Gastrocnemius medialis (tissue), 4 donors: ENCODE data around the gene RFPL2.

Experiments
- POLR2A ChIP-seq, 2 donors: fragments of 450-650 bp; IDR thresholded peaks; one replicate each; pipeline ENCODE4 v1.6.1; 2017; ENCODE audit warnings: antibody characterized with exemption in 2 of 2, mild to moderate bottlenecking in 2 of 2, moderate library complexity in 2 of 2
- TF ChIP-seq, protein P1 (sequence below), 5 experiments: fragments of 450-650 bp in 3 of 5; fragments of 200-600 bp in 2 of 5; sonication (generic) in 2 of 5; IDR thresholded peaks in 4 of 5; conservative IDR thresholded peaks in 1 of 5; 1 replicate in 4 of 5; 2 replicates in 1 of 5; pipeline ENCODE4 v1.5.1; 2016 to 2019; ENCODE audit warnings: antibody characterized with exemption in 5 of 5, mild to moderate bottlenecking in 3 of 5, moderate library complexity in 3 of 5

DNA sequence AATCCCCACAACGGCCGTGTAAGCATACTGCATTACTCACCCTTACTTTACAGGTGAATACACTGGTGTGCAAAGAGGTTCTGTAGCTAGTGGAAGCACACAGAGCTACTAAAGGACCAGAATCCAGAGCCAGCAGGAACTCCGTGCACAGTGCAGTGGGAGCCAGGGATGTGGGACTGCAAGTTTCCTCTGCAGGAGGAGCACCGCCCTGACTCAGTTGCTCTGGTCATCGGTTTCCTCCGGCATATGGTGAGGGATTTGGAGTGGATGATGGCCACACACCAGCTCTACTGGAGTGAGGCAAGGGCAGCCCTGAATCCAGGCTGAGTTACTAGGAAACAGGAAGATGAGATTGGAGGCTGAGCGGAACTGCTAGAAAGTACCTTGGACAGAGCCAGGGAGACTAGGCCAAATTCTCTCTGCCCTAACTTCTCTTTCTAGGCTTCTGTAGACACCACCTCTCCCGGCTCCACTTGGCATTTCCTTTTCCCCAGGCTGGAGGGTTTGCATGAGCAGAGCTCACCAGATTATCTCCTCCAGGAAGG is 27.6 kb downstream of the RFPL2 start:
- TF ChIP-seq, protein P1, sequence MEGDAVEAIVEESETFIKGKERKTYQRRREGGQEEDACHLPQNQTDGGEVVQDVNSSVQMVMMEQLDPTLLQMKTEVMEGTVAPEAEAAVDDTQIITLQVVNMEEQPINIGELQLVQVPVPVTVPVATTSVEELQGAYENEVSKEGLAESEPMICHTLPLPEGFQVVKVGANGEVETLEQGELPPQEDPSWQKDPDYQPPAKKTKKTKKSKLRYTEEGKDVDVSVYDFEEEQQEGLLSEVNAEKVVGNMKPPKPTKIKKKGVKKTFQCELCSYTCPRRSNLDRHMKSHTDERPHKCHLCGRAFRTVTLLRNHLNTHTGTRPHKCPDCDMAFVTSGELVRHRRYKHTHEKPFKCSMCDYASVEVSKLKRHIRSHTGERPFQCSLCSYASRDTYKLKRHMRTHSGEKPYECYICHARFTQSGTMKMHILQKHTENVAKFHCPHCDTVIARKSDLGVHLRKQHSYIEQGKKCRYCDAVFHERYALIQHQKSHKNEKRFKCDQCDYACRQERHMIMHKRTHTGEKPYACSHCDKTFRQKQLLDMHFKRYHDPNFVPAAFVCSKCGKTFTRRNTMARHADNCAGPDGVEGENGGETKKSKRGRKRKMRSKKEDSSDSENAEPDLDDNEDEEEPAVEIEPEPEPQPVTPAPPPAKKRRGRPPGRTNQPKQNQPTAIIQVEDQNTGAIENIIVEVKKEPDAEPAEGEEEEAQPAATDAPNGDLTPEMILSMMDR (IDR thresholded peaks at IDR 0.05 in 4 of 5, conservative IDR thresholded peaks at IDR 0.05 in 1 of 5): no peak
- no peak for TF ChIP-seq POLR2A (IDR thresholded peaks at IDR 0.05)
